NCI-H2107 treated with DMSO at 0.1 percent for 48 hours (cell line): ENCODE measurements around the gene ABHD12B.

Experiments used
- DNase-seq: peaks from one replicate; lab custom pipeline; 2025; ENCODE audit not compliant: unreplicated experiment; lab: John Stamatoyannopoulos, UW

ABHD12B gene

GRCh38 chr14:50839048-50839447, 32.8 kb upstream of the ABHD12B start:
- DNase-seq: no peak

GRCh38 chr14:50839691-50840090, 32.2 kb upstream of the ABHD12B start:
- DNase-seq: no peak

- DNase-seq: no peak
Observed at GRCh38 chr14:50844391-50844790, 27.5 kb upstream of the ABHD12B start.

GRCh38 chr14:50845166-50845565, 26.7 kb upstream of the ABHD12B start:
- no peak for DNase-seq

DNA sequence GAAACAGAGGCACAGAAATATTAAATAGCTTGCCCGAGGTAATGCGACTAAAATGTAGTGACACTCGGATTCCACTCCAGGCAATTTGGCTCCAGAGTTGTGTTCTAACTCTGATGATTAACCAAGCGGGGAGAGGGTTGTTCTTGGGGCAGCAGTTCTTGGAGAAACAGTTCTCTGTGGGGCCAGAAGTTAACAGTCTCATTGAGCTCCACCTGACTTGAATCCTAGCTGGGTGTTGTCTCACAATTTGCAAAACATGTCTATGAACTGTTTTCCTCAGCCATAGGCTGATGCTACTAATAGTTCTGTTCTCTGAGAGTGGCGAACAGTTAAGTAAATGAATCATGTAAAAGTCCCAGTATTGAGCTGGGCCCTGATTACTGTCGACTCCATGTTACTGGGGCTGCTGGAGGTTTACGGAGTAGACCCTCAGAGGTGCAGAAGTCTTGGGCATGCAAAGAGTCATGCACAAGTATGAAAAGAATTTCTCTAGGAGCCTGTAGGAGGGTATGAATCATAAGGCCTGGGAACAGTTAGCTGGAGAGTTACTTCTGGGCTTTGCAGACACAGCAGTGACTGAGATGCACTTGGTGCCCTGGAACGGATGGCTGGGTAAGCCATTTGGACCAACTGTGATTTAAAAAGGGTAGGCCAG, 25.5 kb upstream of the ABHD12B start:
- no peak for DNase-seq

GRCh38 chr14:50853891-50854290, 18.0 kb upstream of the ABHD12B start:
- no peak for DNase-seq

- no peak for DNase-seq
Observed at GRCh38 chr14:50854521-50854920, 17.3 kb upstream of the ABHD12B start.

DNA sequence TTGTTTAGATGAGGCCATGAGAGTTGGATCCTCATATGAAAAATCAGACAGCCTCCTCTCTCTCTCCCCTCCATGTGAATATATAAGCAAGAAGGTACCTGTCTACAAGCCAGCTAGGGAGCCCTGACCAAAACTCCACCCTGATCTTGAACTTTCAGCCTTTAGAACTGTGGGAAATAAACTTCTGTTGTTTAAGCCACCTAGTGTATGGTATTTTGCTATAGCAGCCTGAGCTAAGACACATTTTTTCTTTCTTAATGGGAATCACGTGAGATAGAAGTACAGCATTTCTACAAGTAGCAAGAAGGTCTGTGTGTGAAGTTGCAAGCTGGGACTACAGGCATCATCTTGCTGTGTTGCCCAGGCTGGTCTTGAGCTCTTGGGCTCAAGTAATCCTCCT, 16.3 kb upstream of the ABHD12B start:
- no peak for DNase-seq

GRCh38 chr14:50856660-50857059, 15.2 kb upstream of the ABHD12B start:
- no peak for DNase-seq

GRCh38 chr14:50859296-50859624, 12.6 kb upstream of the ABHD12B start:
- peak; percentile 21 for DNase-seq

DNA sequence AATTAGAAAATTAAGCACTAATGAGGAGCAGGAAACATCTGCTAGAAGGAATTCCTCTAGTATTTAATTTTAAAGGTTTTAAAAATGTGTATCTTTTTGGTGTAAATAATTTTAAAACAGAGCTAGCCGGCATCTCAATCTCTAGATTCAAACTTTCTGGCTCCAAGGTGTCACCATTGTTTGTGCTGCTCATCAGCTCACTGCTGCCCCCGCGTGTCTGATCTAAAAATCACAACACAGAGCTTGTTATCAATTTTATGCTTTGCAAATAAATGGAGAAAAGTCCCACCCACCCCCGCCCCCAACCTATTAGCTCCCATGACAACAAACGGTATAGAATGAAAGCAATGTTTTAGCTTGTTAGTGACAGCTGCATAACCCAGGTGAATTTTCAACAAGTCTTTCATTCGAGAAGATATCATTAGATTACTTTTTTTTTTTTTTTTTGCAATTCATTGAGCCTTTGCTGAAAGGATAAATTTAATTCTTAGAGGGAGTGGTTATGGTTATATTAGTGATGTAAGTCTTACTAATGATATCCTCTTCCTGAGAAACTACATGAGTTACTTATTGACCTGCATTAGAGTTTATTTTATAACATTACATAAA, 11.3 kb upstream of the ABHD12B start:
- peak; percentile 93 for DNase-seq

DNA sequence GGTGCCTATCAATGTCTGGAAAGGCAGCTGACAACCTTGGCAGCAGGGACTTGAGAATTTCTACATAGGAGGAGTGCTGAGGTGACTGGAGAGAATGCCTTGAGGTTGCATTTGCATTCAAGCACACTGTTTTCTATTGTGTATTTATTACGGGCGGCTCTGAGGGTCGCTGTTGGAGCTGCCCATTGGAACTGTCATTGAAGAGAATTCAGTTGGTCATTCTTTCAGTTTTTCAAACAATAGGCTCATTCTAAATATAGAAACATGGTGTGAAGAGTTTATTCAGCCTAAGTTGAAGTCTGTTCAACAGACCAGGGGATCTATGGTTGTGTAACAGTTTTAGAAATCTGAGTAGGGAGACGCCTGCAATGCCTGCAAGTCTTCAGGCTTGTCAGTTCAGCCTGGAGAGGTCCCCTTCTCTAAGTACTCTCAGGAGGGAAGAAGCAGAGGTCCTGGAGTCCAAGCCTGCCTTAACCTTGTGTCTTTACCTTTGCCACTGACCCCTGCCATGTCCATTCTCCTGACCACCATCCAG, 9.8 kb upstream of the ABHD12B start:
- no peak for DNase-seq

DNA sequence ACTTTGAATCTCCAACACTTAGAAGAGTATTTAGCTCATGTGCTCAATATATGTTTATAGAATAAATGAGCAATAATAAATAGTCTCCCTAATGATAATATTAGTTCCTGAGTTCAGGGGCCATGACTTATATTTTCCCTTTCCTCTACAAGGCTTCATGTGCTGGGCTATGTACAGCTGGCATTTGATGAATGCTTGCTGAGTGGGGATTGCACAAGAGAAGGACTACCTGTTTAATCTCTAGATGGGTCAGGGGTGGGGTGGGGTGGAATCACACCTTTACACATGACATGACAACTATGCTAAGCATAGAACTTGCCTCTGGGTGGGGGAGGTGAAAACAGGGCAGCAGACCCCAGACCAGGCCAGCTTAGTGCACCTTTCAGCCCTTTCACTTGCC, 7.6 kb upstream of the ABHD12B start:
- DNase-seq: no peak

DNA sequence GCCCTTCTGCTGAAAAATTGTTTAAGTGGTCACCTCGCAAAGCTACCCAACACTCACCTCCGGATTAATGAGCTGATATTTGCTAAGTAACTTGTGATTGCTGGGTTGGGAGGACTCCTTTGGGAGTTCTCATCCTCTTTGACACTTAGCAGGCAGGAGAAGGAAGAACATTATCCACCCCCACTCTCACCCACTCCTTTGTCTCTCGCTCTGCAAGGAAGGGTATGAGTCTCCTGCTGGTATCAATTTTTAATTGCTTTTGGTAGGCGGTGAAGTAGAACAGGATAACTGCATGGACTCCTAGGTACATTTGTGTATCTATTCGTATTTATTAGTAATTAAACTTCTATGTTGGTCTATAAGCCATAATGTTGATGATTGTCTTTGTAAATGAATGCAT, 6.9 kb upstream of the ABHD12B start:
- DNase-seq: no peak

DNA sequence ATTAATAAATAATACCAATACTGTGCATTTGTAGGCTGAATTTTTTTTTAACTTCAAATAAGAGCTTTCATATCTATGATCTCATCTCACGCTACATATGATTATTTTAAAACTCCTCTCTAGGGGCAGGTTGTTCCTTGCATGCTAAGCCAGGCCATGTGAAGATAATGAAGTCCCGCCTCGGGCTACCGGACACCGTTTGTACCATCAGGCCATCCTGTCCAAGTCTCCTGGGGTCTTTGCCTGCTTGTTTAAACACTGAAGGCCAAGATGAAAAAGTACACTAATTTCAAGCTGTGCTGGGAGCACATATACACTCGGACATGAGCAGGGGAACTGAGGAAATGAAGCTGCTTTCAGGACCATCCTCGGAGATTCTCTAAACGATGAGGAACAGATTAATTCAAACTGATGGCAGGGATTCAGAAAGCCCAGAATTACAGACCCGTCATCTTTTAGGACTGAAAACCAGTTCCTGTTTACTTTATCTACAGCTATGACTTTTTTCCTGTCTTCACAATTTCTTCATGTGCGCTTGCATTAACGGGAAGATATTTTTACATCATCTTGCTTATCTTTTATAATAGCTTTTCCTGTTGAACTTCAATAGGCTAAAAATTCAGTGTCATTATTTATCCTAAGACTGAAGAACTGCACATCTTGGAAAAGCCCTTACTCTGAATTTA, 6.3 kb upstream of the ABHD12B start:
- no peak for DNase-seq

DNA sequence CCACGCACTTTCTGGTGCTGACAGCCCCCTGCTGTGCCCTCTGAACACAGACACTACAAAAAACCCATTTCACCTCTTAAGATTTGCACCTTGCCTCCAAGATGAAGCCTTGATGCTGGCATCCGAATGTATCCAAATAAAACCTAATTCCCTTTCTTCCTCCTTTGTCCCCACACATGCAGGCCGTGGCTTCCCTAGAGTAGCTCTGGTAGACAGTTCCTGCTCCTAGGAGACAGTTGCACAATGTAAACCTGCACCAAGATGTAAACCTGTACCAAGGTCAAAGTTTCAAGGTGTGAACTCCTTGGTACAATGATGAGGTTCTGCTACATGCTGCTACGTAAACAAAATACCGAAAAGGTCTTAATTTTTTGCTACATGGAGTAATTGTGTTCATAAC, 625 bp upstream of the ABHD12B start:
- DNase-seq: no peak

DNA sequence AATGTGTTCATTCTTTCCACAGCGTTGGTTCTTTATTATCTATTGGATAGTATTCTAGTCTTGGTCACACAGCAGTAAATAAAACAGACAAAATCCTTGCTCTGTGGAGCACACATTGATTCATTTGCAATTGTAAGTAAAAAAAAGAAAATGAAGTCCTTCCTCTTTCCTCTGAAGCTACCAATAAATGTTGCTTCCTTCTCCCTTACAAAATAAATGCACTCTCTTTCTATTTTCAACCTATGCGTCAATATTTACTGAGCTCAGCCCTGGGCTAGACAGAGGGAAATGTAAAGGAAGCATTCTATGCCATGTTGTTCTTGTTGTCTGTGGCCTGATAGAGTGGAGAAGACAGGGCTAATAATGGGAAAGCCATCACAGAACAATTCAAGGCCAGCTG, 2.9 kb downstream of the ABHD12B start:
- DNase-seq: no peak

DNA sequence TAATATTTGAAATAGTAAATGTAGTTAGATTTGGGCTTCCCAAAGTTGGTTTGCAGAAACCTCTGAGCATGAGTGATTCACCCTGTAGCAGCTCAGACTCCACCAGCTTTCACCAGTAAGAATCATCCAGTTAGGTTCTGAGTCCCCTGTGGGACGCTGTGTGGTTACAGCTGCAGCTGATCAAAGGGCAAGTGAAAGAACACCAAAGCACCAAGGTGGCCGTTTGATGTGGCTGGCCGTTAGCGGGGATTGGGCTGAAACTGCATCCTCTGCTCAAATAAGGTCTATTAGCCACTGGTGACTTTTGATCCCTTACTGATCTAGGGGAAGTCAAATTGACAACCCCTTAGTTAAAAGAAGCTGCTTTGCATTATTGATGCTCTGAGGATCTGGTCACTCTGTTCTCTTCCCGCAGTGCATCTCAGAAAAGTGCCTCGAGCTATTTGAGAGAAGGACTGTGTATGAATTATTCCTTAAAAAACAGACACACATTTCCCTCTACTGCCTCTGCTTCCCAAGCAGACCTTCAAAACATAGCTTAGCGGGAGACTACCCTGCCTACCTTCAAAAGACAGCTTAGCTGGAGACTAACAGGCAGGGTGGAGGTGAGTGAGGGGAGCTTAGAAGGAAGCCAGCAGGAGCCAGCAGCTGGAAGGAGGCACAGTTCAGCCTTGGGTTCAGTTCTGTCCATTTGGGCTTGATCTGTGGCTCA, 3.7 kb downstream of the ABHD12B start:
- no peak for DNase-seq

- DNase-seq: no peak
Observed at GRCh38 chr14:50882932-50883826, 11.3 kb downstream of the ABHD12B start.

DNA sequence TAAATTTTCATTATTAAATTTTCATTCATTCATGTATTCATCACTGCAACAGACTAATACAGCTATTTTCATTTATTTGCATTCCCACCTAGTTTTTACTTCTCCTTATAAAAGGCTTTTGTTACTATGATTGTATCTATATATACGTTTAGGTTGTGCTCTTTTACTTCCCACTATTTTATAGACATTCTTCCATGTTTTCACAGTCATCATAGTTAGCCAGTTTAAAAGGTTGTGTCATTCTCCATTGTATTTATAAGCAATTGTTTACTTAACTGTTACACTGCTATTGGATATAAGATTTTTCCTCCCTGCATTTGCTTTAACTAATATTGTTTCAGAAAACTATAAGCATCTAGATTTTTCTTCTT, 12.0 kb downstream of the ABHD12B start:
- no peak for DNase-seq

GRCh38 chr14:50887476-50887875, 15.6 kb downstream of the ABHD12B start:
- DNase-seq: no peak
